ENCODE results near the gene RUVBL1.

Gene RUVBL1

GRCh38 chr3:128066114-128066513, 57.5 kb downstream of the RUVBL1 start:
- Histone ChIP-seq H3K9ac (ENCODE audit: low read length) (no peak overlapping the region), H3K27me3 (ENCODE audit: control insufficient read depth, insufficient read depth, low read length) (no peaks in the 10 kb centered on the region), H3K9me3 (ENCODE audit: control insufficient read depth, insufficient read depth, low read depth, low read length) (no peaks in the 10 kb centered on the region), H3K4me1 (ENCODE audit: control insufficient read depth, insufficient read depth, low read length) (no peaks in the 10 kb centered on the region), H3K4me3 (ENCODE audit: low read depth, low read length) (no peak overlapping the region), H3K27ac (ENCODE audit: low read depth, low read length) (no peak overlapping the region), H3K36me3 (ENCODE audit: control insufficient read depth, insufficient read depth, low read length) (peaks cover 97% of the 10 kb centered on the region)

GRCh38 chr3:128064962-128065361, 58.6 kb downstream of the RUVBL1 start:
- no peak overlapping the region for H3K4me3 ChIP-seq (ENCODE audit: low read depth, low read length)
- H3K27ac ChIP-seq (ENCODE audit: low read depth, low read length): no peak overlapping the region
- H3K4me1 ChIP-seq (ENCODE audit: control insufficient read depth, insufficient read depth, low read length): no peaks in the 10 kb centered on the region
- no peak overlapping the region for H3K9ac ChIP-seq (ENCODE audit: low read length)
- no peaks in the 10 kb centered on the region for H3K27me3 ChIP-seq (ENCODE audit: control insufficient read depth, insufficient read depth, low read length)
- peaks cover 97% of the 10 kb centered on the region for H3K36me3 ChIP-seq (ENCODE audit: control insufficient read depth, insufficient read depth, low read length)
- H3K9me3 ChIP-seq (ENCODE audit: control insufficient read depth, insufficient read depth, low read depth, low read length): no peaks in the 10 kb centered on the region

- Histone ChIP-seq H3K27ac (ENCODE audit: low read depth, low read length) (no peak overlapping the region), H3K4me1 (ENCODE audit: control insufficient read depth, insufficient read depth, low read length) (no peaks in the 10 kb centered on the region), H3K36me3 (ENCODE audit: control insufficient read depth, insufficient read depth, low read length) (peaks cover 97% of the 10 kb centered on the region), H3K9ac (ENCODE audit: low read length) (no peak overlapping the region), H3K4me3 (ENCODE audit: low read depth, low read length) (no peak overlapping the region), H3K9me3 (ENCODE audit: control insufficient read depth, insufficient read depth, low read depth, low read length) (no peaks in the 10 kb centered on the region), H3K27me3 (ENCODE audit: control insufficient read depth, insufficient read depth, low read length) (no peaks in the 10 kb centered on the region)
Measured at GRCh38 chr3:128063865-128064264, 59.7 kb downstream of the RUVBL1 start.

GRCh38 chr3:128062033-128062745, 61.4 kb downstream of the RUVBL1 start:
- Histone ChIP-seq H3K36me3 (ENCODE audit: control insufficient read depth, insufficient read depth, low read length) (peaks cover 96% of the 10 kb centered on the region), H3K4me1 (ENCODE audit: control insufficient read depth, insufficient read depth, low read length) (no peaks in the 10 kb centered on the region), H3K9me3 (ENCODE audit: control insufficient read depth, insufficient read depth, low read depth, low read length) (no peaks in the 10 kb centered on the region), H3K9ac (ENCODE audit: low read length) (no peak overlapping the region), H3K27ac (ENCODE audit: low read depth, low read length) (no peak overlapping the region), H3K27me3 (ENCODE audit: control insufficient read depth, insufficient read depth, low read length) (no peaks in the 10 kb centered on the region), H3K4me3 (ENCODE audit: low read depth, low read length) (no peak overlapping the region)

GRCh38 chr3:128060473-128061381, 62.9 kb downstream of the RUVBL1 start:
- Histone ChIP-seq H3K4me3 (ENCODE audit: low read depth, low read length) (no peak overlapping the region), H3K4me1 (ENCODE audit: control insufficient read depth, insufficient read depth, low read length) (no peaks in the 10 kb centered on the region), H3K27ac (ENCODE audit: low read depth, low read length) (no peak overlapping the region), H3K27me3 (ENCODE audit: control insufficient read depth, insufficient read depth, low read length) (no peaks in the 10 kb centered on the region), H3K36me3 (ENCODE audit: control insufficient read depth, insufficient read depth, low read length) (peaks cover 95% of the 10 kb centered on the region), H3K9ac (ENCODE audit: low read length) (no peak overlapping the region), H3K9me3 (ENCODE audit: control insufficient read depth, insufficient read depth, low read depth, low read length) (no peaks in the 10 kb centered on the region)

- no peak overlapping the region for H3K4me3 ChIP-seq (ENCODE audit: low read depth, low read length)
- no peaks in the 10 kb centered on the region for H3K9me3 ChIP-seq (ENCODE audit: control insufficient read depth, insufficient read depth, low read depth, low read length)
- peaks cover 84% of the 10 kb centered on the region for H3K36me3 ChIP-seq (ENCODE audit: control insufficient read depth, insufficient read depth, low read length)
- peaks cover 8% of the 10 kb centered on the region; the same call in 1 of the 2 replicates for H3K4me1 ChIP-seq (ENCODE audit: control insufficient read depth, insufficient read depth, low read length)
- H3K27ac ChIP-seq (ENCODE audit: low read depth, low read length): no peak overlapping the region
- H3K9ac ChIP-seq (ENCODE audit: low read length): no peak overlapping the region
- no peaks in the 10 kb centered on the region for H3K27me3 ChIP-seq (ENCODE audit: control insufficient read depth, insufficient read depth, low read length)
Measured at GRCh38 chr3:128056258-128056657, 67.4 kb downstream of the RUVBL1 start.

GRCh38 chr3:128054367-128054766, 69.2 kb downstream of the RUVBL1 start:
- Histone ChIP-seq H3K9ac (ENCODE audit: low read length) (no peak overlapping the region), H3K4me3 (ENCODE audit: low read depth, low read length) (peak overlapping the region; percentile 100; the same call in 1 of the 2 replicates)

GRCh38 chr3:128053614-128054013, 70.0 kb downstream of the RUVBL1 start:
- Histone ChIP-seq H3K36me3 (ENCODE audit: control insufficient read depth, insufficient read depth, low read length) (peaks cover 58% of the 10 kb centered on the region), H3K9ac (ENCODE audit: low read length) (peak overlapping the region; percentile 5), H3K9me3 (ENCODE audit: control insufficient read depth, insufficient read depth, low read depth, low read length) (no peaks in the 10 kb centered on the region), H3K27me3 (ENCODE audit: control insufficient read depth, insufficient read depth, low read length) (no peaks in the 10 kb centered on the region), H3K4me3 (ENCODE audit: low read depth, low read length) (peak overlapping the region; percentile 100), H3K4me1 (ENCODE audit: control insufficient read depth, insufficient read depth, low read length) (peaks cover 12% of the 10 kb centered on the region; the same call in 1 of the 2 replicates), H3K27ac (ENCODE audit: low read depth, low read length) (no peak overlapping the region)

More at GRCh38 chr3:128054367-128054766, 69.2 kb downstream of the RUVBL1 start:
- H3K4me1 ChIP-seq (ENCODE audit: control insufficient read depth, insufficient read depth, low read length): peaks cover 12% of the 10 kb centered on the region; the same call in 1 of the 2 replicates
- no peaks in the 10 kb centered on the region for H3K9me3 ChIP-seq (ENCODE audit: control insufficient read depth, insufficient read depth, low read depth, low read length)
- H3K27me3 ChIP-seq (ENCODE audit: control insufficient read depth, insufficient read depth, low read length): no peaks in the 10 kb centered on the region
- peaks cover 65% of the 10 kb centered on the region for H3K36me3 ChIP-seq (ENCODE audit: control insufficient read depth, insufficient read depth, low read length)
- H3K27ac ChIP-seq (ENCODE audit: low read depth, low read length): no peak overlapping the region

- Histone ChIP-seq H3K27me3 (ENCODE audit: control insufficient read depth, insufficient read depth, low read length) (no peaks in the 10 kb centered on the region), H3K27ac (ENCODE audit: low read depth, low read length) (peak overlapping the region; percentile 96), H3K36me3 (ENCODE audit: control insufficient read depth, insufficient read depth, low read length) (peaks cover 50% of the 10 kb centered on the region), H3K9me3 (ENCODE audit: control insufficient read depth, insufficient read depth, low read depth, low read length) (no peaks in the 10 kb centered on the region), H3K4me1 (ENCODE audit: control insufficient read depth, insufficient read depth, low read length) (peaks cover 12% of the 10 kb centered on the region; the same call in 1 of the 2 replicates), H3K4me3 (ENCODE audit: low read depth, low read length) (peak overlapping the region; percentile 100), H3K9ac (ENCODE audit: low read length) (peak overlapping the region; percentile 98)
Measured at GRCh38 chr3:128052595-128053351, 70.8 kb downstream of the RUVBL1 start.

- Histone ChIP-seq H3K4me3 (ENCODE audit: low read depth, low read length) (peak within 1 kb of the TSS; percentile 100), H3K27ac (ENCODE audit: low read depth, low read length) (peak within 1 kb of the TSS; percentile 96), H3K36me3 (ENCODE audit: control insufficient read depth, insufficient read depth, low read length) (peaks cover 43% of the 10 kb centered on the region), H3K9ac (ENCODE audit: low read length) (peak within 1 kb of the TSS; percentile 98), H3K4me1 (ENCODE audit: control insufficient read depth, insufficient read depth, low read length) (peaks cover 12% of the 10 kb centered on the region; the same call in 1 of the 2 replicates), H3K9me3 (ENCODE audit: control insufficient read depth, insufficient read depth, low read depth, low read length) (no peaks in the 10 kb centered on the region), H3K27me3 (ENCODE audit: control insufficient read depth, insufficient read depth, low read length) (0 out of 2 replicates have a peak, but pooled peaks cover 3% of the 10 kb centered on the region)
Measured at GRCh38 chr3:128051837-128052594, 71.6 kb downstream of the RUVBL1 start, which contains the start of gene SEC61A1. Gene SEC61A1 (plus strand): TSS chr3:128052437. CDS start chr3:128052553, 116 bp downstream.
